H1 (cell line): ENCODE results near the gene CACNG3. TPM values are rescaled to one million over a fixed set of nuclear protein-coding genes. Genes with fewer than 3 reads are reported as not detected.

Experiments
- CTCF ChIA-PET: fragments of 300-600 bp; sonication (Branson Sonifier 250); formaldehyde crosslinking; loops from one replicate; lab custom pipeline; 2021; ENCODE audit not compliant: partially characterized antibody; lab: Charles Lee
- POLR2A ChIA-PET: fragments of 300-600 bp; sonication (Branson Sonifier 250); formaldehyde crosslinking; loops from one replicate; lab custom pipeline; 2021; ENCODE audit warnings: inconsistent platforms; ENCODE audit not compliant: partially characterized antibody; lab: Charles Lee
- DNase-seq, 2 experiments: peaks; one replicate each; pipeline versions ENCODE4 v3.0.0 to v3.0.0-alpha.2; 2010 to 2022; ENCODE audit warnings: low spot score in 2 of 2, low read depth in 1 of 2, mixed read lengths in 1 of 2
- FAIRE-seq: peaks from 2 replicates; lab custom pipeline; 2011; peaks lifted over from hg19 to GRCh38; lab: Jason Lieb, UNC
- H2AFZ ChIP-seq: 2 replicates; pipeline ENCODE4 v1.8.1; 2012; ENCODE audit warnings: low read length, inconsistent platforms
- H2AK5ac ChIP-seq: 2 replicates; pipeline ENCODE4 v1.6.1; 2013; ENCODE audit warnings: low read depth, low read length
- H2BK120ac ChIP-seq: replicated peaks from 2 replicates; pipeline ENCODE3; 2013; ENCODE audit warnings: low read depth, low read length, inconsistent platforms
- H2BK12ac ChIP-seq: 2 replicates; pipeline ENCODE4 v1.6.1; 2013; ENCODE audit warnings: low read depth, low read length
- H2BK15ac ChIP-seq: 2 replicates; pipeline ENCODE4 v1.6.1; 2013; ENCODE audit warnings: low read length
- H2BK20ac ChIP-seq: 2 replicates; pipeline ENCODE4 v1.6.1; 2013; ENCODE audit warnings: low read length
- H2BK5ac ChIP-seq: 2 replicates; pipeline ENCODE4 v1.6.1; 2013; ENCODE audit warnings: low read depth, low read length
- H3K14ac ChIP-seq: 2 replicates; pipeline ENCODE4 v1.6.1; 2013; ENCODE audit warnings: inconsistent platforms; ENCODE audit not compliant: insufficient read length
- H3K18ac ChIP-seq: 2 replicates; pipeline ENCODE4 v1.6.1; 2013; ENCODE audit warnings: low read length; ENCODE audit errors: extremely low read depth
- H3K23ac ChIP-seq: 2 replicates; pipeline ENCODE4 v1.6.1; 2013; ENCODE audit warnings: inconsistent platforms; ENCODE audit not compliant: insufficient read length
- H3K23me2 ChIP-seq: 2 replicates; pipeline ENCODE4 v1.6.1; 2013; ENCODE audit warnings: low read depth, low read length
- H3K27ac ChIP-seq: 2 replicates; pipeline ENCODE4 v1.6.1; 2011; ENCODE audit warnings: low read depth, low read length, inconsistent platforms
- H3K27me3 ChIP-seq, 4 experiments: replicated peaks in 1 of 4; 1 replicate in 1 of 4; 2 replicates in 3 of 4; pipeline versions ENCODE4 v1.6.1 to v1.8.1; 2011 to 2013; ENCODE audit warnings: low read length in 3 of 4, mild to moderate bottlenecking in 3 of 4, inconsistent platforms in 2 of 4, mixed read lengths in 2 of 4, moderate library complexity in 1 of 4; ENCODE audit not compliant: control insufficient read depth in 3 of 4, insufficient read depth in 3 of 4; ENCODE audit errors: extremely low read depth in 1 of 4
- H3K36me3 ChIP-seq, 4 experiments: 2 replicates each; pipeline versions ENCODE4 v1.6.1 to v1.8.1; 2011 to 2013; ENCODE audit warnings: mild to moderate bottlenecking in 4 of 4, low read length in 3 of 4, moderate library complexity in 2 of 4, control low read depth in 1 of 4, inconsistent platforms in 1 of 4; ENCODE audit not compliant: insufficient read depth in 4 of 4, control insufficient read depth in 2 of 4
- H3K4ac ChIP-seq: replicated peaks from 2 replicates; pipeline ENCODE3; 2013; ENCODE audit warnings: low read length, low read depth, mixed read lengths, inconsistent platforms; ENCODE audit not compliant: insufficient read length
- H3K4me1 ChIP-seq, 4 experiments: replicated peaks in 1 of 4; 1 replicate in 1 of 4; 2 replicates in 3 of 4; pipeline versions ENCODE4 v1.6.1 to v1.8.1; 2011 to 2013; ENCODE audit warnings: low read length in 3 of 4, inconsistent platforms in 2 of 4, mixed read lengths in 1 of 4; ENCODE audit not compliant: insufficient read depth in 4 of 4, control insufficient read depth in 3 of 4
- H3K4me2 ChIP-seq, 2 experiments: 2 replicates each; pipeline versions ENCODE4 v1.6.1 to v1.8.1; 2011 to 2013; ENCODE audit warnings: low read depth in 2 of 2, low read length in 2 of 2, control low read depth in 1 of 2, inconsistent platforms in 1 of 2, mild to moderate bottlenecking in 1 of 2; ENCODE audit not compliant: insufficient read depth in 1 of 2
- H3K4me3 ChIP-seq, 4 experiments: fragments of 200-600, 300-600 bp in 1 of 4; sonication (generic), shearing (Covaris generic), sonication (Bioruptor Twin) in 1 of 4; 2 replicates each; pipeline versions ENCODE4 v1.5.1 to v1.8.1; 2011 to 2016; ENCODE audit warnings: low read length in 4 of 4, low read depth in 3 of 4, control low read depth in 2 of 4, inconsistent platforms in 2 of 4, mild to moderate bottlenecking in 2 of 4, mixed read lengths in 1 of 4, moderate library complexity in 1 of 4; ENCODE audit not compliant: insufficient read depth in 2 of 4; ENCODE audit errors: extremely low read depth in 1 of 4
- H3K56ac ChIP-seq: replicated peaks from 2 replicates; pipeline ENCODE3; 2013; ENCODE audit warnings: low read depth, mild to moderate bottlenecking, mixed read lengths, low read length, inconsistent platforms; ENCODE audit not compliant: insufficient read length
- H3K79me1 ChIP-seq: 2 replicates; pipeline ENCODE4 v1.6.1; 2013; ENCODE audit warnings: low read depth, low read length, control low read depth
- H3K79me2 ChIP-seq, 2 experiments: 2 replicates each; pipeline versions ENCODE4 v1.6.1 to v1.8.1; 2012 to 2013; ENCODE audit warnings: low read length in 2 of 2, mild to moderate bottlenecking in 2 of 2, inconsistent platforms in 1 of 2; ENCODE audit not compliant: insufficient read depth in 2 of 2, control insufficient read depth in 1 of 2
- H3K9ac ChIP-seq, 4 experiments: replicated peaks in 1 of 4; 1 replicate in 1 of 4; 2 replicates in 3 of 4; pipeline versions ENCODE4 v1.6.1 to v1.8.1; 2011 to 2013; ENCODE audit warnings: low read depth in 3 of 4, low read length in 3 of 4, control low read depth in 2 of 4, mild to moderate bottlenecking in 2 of 4, moderate library complexity in 2 of 4, inconsistent platforms in 1 of 4; ENCODE audit errors: extremely low read depth in 1 of 4
- H3K9me3 ChIP-seq, 2 experiments: 2 replicates each; pipeline versions ENCODE4 v1.6.1 to v1.8.1; 2012 to 2013; ENCODE audit warnings: mild to moderate bottlenecking in 2 of 2, moderate library complexity in 2 of 2, control low read depth in 1 of 2, inconsistent platforms in 1 of 2, low read depth in 1 of 2, low read length in 1 of 2, mixed read lengths in 1 of 2; ENCODE audit not compliant: insufficient read depth in 2 of 2
- H4K20me1 ChIP-seq, 2 experiments: replicated peaks in 1 of 2; 2 replicates each; pipeline versions ENCODE3 to v1.8.1; 2011 to 2013; ENCODE audit warnings: inconsistent platforms in 2 of 2, low read length in 2 of 2, mild to moderate bottlenecking in 1 of 2; ENCODE audit not compliant: insufficient read depth in 2 of 2, control insufficient read depth in 1 of 2
- H4K5ac ChIP-seq: 2 replicates; pipeline ENCODE4 v1.6.1; 2013; ENCODE audit warnings: low read length, low read depth, mixed read lengths, inconsistent platforms; ENCODE audit not compliant: insufficient read length
- H4K8ac ChIP-seq: 2 replicates; pipeline ENCODE4 v1.8.0; 2013; ENCODE audit warnings: mild to moderate bottlenecking, moderate library complexity, low read length, inconsistent platforms; ENCODE audit not compliant: insufficient read depth; ENCODE audit errors: extremely low read depth
- H4K91ac ChIP-seq: replicated peaks from 2 replicates; pipeline ENCODE3; 2013; ENCODE audit warnings: low read length, mixed read lengths, inconsistent platforms; ENCODE audit not compliant: insufficient read length
- ATF3 ChIP-seq: IDR thresholded peaks from 2 replicates; pipeline ENCODE4 v1.6.1; 2011; ENCODE audit warnings: low read depth, mild to moderate bottlenecking, low read length; ENCODE audit not compliant: insufficient read depth
- BCL11A ChIP-seq, 2 experiments: IDR thresholded peaks; one replicate each; pipeline ENCODE4 v1.6.1; 2011; ENCODE audit warnings: low read depth in 2 of 2, low read length in 2 of 2, mild to moderate bottlenecking in 2 of 2
- CTCF ChIP-seq, 3 experiments: IDR thresholded peaks; 1 replicate in 2 of 3; 2 replicates in 1 of 3; pipeline versions ENCODE4 v1.5.1 to v1.6.1; 2011; ENCODE audit warnings: low read length in 3 of 3, mild to moderate bottlenecking in 3 of 3, inconsistent platforms in 2 of 3, low read depth in 1 of 3, moderate library complexity in 1 of 3; ENCODE audit not compliant: insufficient read depth in 1 of 3; ENCODE audit errors: control extremely low read depth in 1 of 3
- HDAC2 ChIP-seq, 2 experiments: fragments of 300-600 bp in 1 of 2; sonication (generic) in 1 of 2; IDR thresholded peaks; 2 replicates each; pipeline ENCODE4 v1.6.1; 2011 to 2012; ENCODE audit warnings: low read depth in 2 of 2, low read length in 2 of 2, mild to moderate bottlenecking in 2 of 2, moderate library complexity in 2 of 2, borderline replicate concordance in 1 of 2, inconsistent platforms in 1 of 2
- KDM1A ChIP-seq: fragments of 200-600, 300-600 bp; sonication (generic); IDR thresholded peaks from 2 replicates; pipeline ENCODE4 v1.7.1; 2016; ENCODE audit warnings: mild to moderate bottlenecking, low read length, borderline replicate concordance
- KDM4A ChIP-seq: IDR thresholded peaks from one replicate; pipeline ENCODE4 v1.7.1; 2012; ENCODE audit warnings: low read depth, mild to moderate bottlenecking, moderate library complexity, low read length, inconsistent platforms; ENCODE audit not compliant: severe bottlenecking
- POLR2AphosphoS5 ChIP-seq: IDR thresholded peaks from 2 replicates; pipeline ENCODE4 v1.6.1; 2011; ENCODE audit warnings: low read depth, low read length
- POU5F1 ChIP-seq: IDR thresholded peaks from 2 replicates; pipeline ENCODE4 v1.6.1; 2011; ENCODE audit warnings: low read depth, mild to moderate bottlenecking, low read length, moderate library complexity
- SUZ12 ChIP-seq: fragments of 200-600 bp; sonication (generic); IDR thresholded peaks from 2 replicates; pipeline ENCODE4 v1.6.1; 2012; ENCODE audit warnings: mild to moderate bottlenecking, inconsistent platforms, low read length, moderate library complexity, mixed read lengths
- TAF1 ChIP-seq: IDR thresholded peaks from 2 replicates; pipeline ENCODE4 v1.6.1; 2011; ENCODE audit warnings: mild to moderate bottlenecking, low read depth, low read length
- TBP ChIP-seq: IDR thresholded peaks from 2 replicates; pipeline ENCODE4 v1.6.1; 2011; ENCODE audit warnings: low read depth, low read length, improper control_type of control experiment
- TCF12 ChIP-seq: IDR thresholded peaks from 2 replicates; pipeline ENCODE4 v1.6.1; 2011; ENCODE audit warnings: low read depth, mild to moderate bottlenecking, low read length
- polyA plus RNA-seq, 7 experiments: library from polyadenylated mRNA; depleted of rRNA in 3 of 7; stranded (reverse) in 5 of 7; unstranded in 2 of 7; fragments of >200 nt in 5 of 7; fragments of 200-250 nt in 2 of 7; gene quantifications; 1 replicate in 5 of 7; 2 replicates in 1 of 7; 4 replicates in 1 of 7; pipeline versions ENCODE4 v1.2.1 to v1.2.3, GENCODE V29; 2011 to 2013; ENCODE audit warnings: missing spikeins in 2 of 7, mixed read lengths in 2 of 7
- total RNA-seq: library from RNA; stranded (reverse); fragmentation: NEBNext Ultra II Directional; extraction: Animal tissue kit (Norgen Biotek cat#: 25700); gene quantifications from 2 replicates; pipeline ENCODE4 v1.2.1, GENCODE V29; 2021

CACNG3 gene
- total and polyA plus RNA-seq, 2 of the 8 experiments (the other 6 are each of a cell fraction or from before 2014, with no cell fraction given) = 0.12 TPM; not detected in 1

GRCh38 chr16:24262816-24263215 lies 6.7 kb downstream of the CACNG3 start:
- POLR2A ChIA-PET = no interaction called here
- CTCF ChIA-PET = interaction anchor here (0.9 to 2.1 kb wide), 3 partner anchors 192 to 254 kb away, joined by 3 to 6 read pairs (median 5); no protein-coding TSS in a partner anchor
- no peak overlapping the region for H2BK20ac ChIP-seq
- no peak overlapping the region for H3K9ac ChIP-seq
- no peak overlapping the region for H2BK15ac ChIP-seq
- H4K91ac ChIP-seq = no peak overlapping the region
- H3K4me1 ChIP-seq = peaks cover 0 to 2% (median 0%) of the 10 kb centered on the region in 4 experiments; a peak in 1 of 7 replicates
- no peaks in the 10 kb centered on the region for H4K20me1 ChIP-seq
- H3K27me3 ChIP-seq = no peaks in the 10 kb centered on the region; a peak in 1 of 7 replicates
- H2BK5ac ChIP-seq = no peak overlapping the region
- H3K56ac ChIP-seq = no peak overlapping the region
- no peak overlapping the region for H2AK5ac ChIP-seq
- no peaks in the 10 kb centered on the region for H3K23me2 ChIP-seq
- DNase-seq (no peak), FAIRE-seq (no peak)
- no peak overlapping the region for H4K5ac ChIP-seq
- no peak overlapping the region for H3K4me2 ChIP-seq
- H3K4ac ChIP-seq = no peak overlapping the region
- no peak overlapping the region for H3K27ac ChIP-seq
- no peak overlapping the region for H3K14ac ChIP-seq
- H3K23ac ChIP-seq = no peak overlapping the region
- H3K9me3 ChIP-seq = no peaks in the 10 kb centered on the region
- H2AFZ ChIP-seq = no peak overlapping the region
- no peaks in the 10 kb centered on the region for H3K36me3 ChIP-seq
- H3K18ac ChIP-seq = no peak overlapping the region
- no peak overlapping the region for H2BK12ac ChIP-seq
- H4K8ac ChIP-seq = no peak overlapping the region
- no peak overlapping the region for H3K4me3 ChIP-seq
- H2BK120ac ChIP-seq = no peak overlapping the region
- TF ChIP-seq BCL11A (IDR thresholded peaks at IDR 0.05; ENCODE audit: low read depth in 2 of 2, low read length in 2 of 2) (no peak), POU5F1 (no peak), TCF12 (no peak), HDAC2 (IDR thresholded peaks at IDR 0.05; ENCODE audit: borderline replicate concordance in 1 of 2, low read depth in 2 of 2, low read length in 2 of 2) (no peak), SUZ12 (no peak), ATF3 (no peak), POLR2AphosphoS5 (no peak), KDM4A (no peak), TAF1 (no peak), KDM1A (no peak), CTCF (IDR thresholded peaks at IDR 0.05; ENCODE audit: control extremely low read depth in 1 of 3, insufficient read depth in 1 of 3, low read depth in 1 of 3, low read length in 3 of 3) (no peak), TBP (no peak)
- no peaks in the 10 kb centered on the region for H3K79me2 ChIP-seq
- no peaks in the 10 kb centered on the region for H3K79me1 ChIP-seq
